Amniotic epithelial cell (primary cell): ENCODE results near the gene APC.

Experiments used
- DNase-seq: peaks from one replicate; pipeline ENCODE4 v3.0.0-alpha.2; 2010; ENCODE audit warnings: low read depth

Gene APC

DNA sequence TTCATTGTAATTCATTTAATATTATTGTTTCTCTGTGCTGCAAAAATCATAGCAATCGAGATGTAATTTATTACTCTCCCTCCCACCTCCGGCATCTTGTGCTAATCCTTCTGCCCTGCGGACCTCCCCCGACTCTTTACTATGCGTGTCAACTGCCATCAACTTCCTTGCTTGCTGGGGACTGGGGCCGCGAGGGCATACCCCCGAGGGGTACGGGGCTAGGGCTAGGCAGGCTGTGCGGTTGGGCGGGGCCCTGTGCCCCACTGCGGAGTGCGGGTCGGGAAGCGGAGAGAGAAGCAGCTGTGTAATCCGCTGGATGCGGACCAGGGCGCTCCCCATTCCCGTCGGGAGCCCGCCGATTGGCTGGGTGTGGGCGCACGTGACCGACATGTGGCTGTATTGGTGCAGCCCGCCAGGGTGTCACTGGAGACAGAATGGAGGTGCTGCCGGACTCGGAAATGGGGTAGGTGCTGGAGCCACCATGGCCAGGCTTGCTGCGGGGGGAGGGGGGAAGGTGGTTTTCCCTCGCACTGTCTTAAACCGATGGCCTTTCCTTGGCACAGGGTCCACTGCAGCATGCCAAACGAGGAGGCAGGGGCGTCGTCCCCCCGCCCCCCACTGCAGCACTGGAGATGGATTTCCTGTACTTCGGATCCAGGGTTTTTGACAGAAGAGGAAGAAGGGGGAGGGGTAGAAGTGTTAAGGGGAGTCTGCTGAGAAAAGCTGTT, at the start of gene APC:
Gene APC (plus strand): TSS at position 423 of the 728 bp plus-strand sequence. CDS start 17,006 bp downstream, outside the sequence.
- DNase-seq = peak; percentile 81

DNA sequence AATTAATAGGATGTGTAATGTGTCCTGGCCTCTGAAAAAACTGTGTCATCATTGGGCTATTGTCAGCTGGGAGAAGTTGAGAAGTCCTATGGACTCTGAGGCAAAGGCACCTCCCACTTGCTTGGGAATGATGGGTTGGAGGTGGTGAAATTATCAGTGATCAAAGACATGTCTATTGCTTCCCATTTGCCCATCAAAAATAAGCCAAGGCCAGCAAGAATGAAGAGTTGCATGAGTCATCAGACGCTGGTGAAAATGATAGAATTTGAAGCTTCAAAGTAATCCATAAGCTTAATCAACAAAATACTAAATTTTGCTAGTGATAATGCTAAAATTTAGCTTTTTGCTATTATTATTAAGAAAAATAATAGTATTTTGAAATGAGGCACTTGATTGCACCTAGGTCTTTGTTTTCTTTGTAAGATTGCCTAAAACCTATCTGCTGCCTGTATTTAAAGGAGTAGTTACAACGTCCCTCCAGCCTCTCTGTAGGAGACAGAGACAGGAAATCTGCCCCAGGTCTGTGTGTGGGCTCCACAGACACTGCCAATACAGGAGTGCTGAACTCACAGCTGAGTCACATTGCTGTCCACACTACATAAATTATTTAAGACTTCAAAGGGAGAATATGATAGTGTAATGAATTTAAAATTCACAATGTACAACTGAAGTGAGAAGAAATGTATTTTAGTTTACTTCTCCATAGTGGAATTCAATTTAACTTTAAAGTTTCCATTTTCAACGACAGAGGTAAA, 48.4 kb upstream of the APC start:
- DNase-seq = peak; percentile 45

DNA sequence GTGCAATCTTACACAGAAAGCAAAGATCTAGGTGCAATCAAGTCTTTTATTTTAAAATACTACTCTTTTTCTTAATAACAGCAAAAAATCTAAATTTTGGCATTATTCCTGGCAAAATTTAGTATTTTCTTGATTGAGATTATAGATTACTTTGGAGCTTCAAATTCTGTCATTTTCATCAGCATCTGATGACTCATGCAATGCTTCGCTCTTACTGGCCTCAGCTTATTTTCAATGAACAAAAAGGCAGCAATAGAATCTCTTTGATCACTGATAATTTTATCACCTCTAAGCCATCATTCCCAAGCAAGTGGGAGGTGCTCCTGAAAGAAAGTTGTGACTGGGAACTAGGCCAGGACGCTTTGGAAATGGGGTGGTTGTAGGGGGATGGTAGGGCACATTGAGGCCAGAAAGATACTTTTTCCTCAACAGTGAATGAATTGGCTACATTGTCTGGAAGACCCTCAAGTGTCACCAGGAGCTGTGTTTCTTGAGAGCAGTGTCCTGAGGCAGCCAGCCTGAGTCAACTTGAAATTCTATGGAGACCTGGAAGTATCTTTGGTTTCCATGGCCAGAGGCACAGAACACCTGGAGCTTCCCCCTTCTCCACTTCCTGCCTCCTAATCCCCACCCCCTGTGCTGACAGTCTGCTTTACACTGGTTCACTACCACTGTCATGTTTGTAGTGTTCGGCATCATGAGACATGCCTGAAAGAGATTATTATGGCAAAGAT, 46.9 kb upstream of the APC start:
- no peak for DNase-seq

DNA sequence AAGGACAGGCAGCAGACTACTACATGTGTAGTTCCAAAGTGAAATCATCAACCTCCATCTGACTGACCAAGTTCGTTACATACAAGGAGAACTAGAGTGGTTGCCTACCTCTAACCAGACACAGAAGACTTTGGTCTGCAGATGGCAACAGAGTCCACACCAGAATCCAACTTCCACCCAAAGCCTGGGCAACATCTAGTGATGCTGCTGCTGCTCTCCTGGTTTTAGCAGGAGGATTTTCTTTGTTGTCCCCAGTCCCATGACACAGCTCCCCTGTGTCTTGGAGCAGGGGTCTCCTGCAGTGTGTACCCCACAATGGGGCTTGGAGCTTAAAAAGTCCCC, 46.4 kb upstream of the APC start:
- DNase-seq = no peak

DNA sequence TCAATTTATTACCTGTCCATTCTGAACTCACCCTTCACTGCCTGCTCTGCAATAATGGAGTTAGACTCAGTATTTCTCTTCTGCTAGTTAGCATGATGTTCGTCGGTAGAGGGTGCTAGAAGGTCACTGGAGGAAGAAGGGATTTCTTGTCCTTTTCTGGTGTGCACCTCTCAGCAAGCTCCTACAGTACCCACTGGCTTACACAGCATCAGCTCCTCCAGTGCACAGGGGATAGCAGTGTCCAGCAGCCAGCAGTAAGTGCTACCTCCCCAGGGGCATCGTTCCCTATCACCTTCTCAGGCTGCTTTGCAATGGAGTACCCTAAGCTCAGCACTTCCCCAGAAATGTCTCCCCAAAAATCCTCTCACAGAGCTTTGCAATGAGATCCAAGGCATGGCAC, 45.9 kb upstream of the APC start:
- DNase-seq = peak; percentile 53

DNA sequence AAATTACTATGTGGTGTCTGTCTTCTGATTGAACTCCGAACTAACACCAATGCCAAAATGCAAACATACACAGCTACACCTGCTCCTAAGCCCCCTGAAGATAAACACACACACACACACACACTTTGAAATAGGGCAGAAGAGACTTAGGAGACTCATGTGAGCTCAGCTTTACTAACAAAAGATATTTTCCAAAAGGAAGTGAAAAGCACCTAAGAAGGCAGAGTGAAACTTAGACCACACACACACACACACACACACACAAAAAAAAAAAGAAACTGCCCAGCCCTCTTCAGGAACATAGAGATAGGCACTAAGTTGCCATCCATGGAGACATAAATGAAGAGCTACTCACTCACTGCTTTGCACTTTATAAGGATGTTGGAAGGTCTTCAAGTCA, 45.2 kb upstream of the APC start:
- DNase-seq = no peak

DNA sequence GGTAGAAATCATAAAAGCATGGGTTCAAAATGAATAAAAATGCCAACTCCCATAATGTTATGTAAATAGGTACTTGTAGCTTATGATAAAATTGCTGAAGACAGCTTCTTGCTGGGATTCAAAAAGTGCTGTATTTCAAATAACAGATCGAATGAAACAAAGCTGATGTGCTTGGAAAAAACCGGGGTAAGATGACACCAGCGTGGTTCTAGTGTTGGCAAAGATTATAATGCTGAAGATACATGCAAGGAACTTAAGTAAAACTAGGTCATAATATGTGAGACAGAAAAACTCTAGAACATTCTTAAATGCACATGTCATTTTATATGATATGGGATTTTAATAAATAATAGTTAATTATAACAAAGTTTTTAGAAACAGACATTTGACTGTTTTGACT, 44.4 kb upstream of the APC start:
- DNase-seq = no peak

DNA sequence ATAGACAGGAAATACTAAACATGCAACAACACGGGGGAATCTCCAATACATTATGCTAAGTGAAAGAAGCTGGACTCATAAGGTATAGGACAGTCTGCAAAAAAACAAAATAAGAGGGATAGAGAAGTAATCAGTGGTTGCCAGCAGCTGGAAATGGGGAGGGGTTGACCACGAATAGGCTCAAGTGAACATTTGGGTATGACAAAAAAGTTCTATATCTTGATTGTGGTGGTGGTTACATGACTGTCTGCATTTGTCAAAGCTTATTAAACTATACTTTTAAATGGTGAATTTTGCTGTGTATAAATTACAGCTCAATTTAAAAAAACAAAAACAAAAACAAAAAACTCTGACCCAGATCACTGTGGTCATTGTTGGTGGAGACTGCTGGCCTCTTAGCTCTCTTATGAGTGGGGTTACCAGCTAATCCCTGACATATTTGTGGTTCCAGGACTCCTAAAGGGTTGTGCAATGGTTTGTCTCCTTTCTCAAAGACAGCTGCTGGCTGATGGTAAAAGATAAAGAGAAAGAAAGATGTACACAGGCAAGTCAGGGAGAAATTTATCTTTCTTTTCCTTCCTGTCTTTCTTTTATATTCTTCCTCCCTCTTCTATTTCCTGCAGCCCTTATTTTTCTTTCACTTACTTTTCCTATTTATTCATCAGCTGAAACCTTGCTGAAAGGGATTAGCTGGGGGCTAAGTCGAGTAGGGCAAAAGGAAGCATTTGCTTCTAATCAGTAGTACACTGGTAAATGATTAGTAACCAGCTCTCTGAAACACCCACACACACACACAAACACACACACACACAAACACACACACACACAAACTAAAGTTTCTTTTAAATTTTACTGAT, 42.6 kb upstream of the APC start:
- DNase-seq = peak; percentile 99

DNA sequence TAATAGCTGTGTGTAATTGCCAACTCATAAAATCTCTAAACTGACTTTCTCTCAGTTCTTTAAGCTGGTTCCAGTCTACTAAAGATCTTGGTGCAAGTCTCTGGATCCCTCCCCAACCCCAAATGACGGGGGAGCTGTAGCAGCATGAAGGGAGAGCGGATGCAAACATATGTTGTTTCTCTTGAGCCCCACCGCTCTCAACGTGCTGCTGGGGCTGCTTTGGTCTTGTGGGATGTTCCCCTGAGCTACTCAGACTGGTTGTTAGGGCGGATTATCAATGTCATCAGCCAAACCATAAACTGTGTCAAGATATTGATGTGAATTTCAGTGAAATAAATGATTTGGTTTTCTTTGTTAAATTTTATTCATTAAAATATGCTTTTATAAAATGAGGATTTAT, 40.9 kb upstream of the APC start:
- no peak for DNase-seq

DNA sequence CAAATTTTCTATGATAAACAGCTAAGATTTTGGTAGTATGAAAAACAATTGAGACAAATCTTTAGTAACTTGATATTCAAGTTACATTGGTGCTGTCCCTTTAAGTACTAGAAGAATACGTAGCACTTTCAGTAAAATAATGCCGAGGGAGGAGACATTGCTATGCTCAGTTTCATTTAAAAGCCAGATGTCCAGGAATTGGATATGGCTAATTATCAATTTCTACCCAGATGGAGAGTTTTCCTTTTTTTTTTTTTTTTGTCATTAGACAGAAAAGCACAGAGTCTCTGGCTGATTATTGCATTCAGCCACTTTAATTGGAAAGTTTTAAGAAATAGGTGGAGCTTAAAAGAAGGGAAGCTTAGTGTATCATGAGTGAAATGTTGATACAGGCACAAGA, 40.4 kb upstream of the APC start:
- DNase-seq = no peak

DNA sequence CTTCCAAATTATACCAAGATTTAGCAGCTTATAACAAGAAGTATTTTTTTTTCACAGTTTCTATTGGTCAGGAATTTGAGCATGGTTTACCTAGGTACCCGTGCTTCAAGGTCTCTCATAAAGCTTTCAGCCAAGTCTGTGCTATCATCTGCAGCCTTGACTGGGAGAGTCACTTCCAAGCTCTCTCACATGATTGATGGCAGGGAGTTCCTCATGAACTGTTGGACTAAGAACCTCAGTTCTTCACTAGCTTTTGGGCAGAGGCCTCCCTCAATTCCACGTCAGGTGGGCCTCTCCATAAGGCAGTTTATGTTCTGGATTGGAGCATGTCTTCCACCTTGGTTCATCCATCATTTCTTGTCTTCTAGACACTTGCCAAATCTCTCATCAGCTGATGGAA, 39.9 kb upstream of the APC start:
- no peak for DNase-seq

DNA sequence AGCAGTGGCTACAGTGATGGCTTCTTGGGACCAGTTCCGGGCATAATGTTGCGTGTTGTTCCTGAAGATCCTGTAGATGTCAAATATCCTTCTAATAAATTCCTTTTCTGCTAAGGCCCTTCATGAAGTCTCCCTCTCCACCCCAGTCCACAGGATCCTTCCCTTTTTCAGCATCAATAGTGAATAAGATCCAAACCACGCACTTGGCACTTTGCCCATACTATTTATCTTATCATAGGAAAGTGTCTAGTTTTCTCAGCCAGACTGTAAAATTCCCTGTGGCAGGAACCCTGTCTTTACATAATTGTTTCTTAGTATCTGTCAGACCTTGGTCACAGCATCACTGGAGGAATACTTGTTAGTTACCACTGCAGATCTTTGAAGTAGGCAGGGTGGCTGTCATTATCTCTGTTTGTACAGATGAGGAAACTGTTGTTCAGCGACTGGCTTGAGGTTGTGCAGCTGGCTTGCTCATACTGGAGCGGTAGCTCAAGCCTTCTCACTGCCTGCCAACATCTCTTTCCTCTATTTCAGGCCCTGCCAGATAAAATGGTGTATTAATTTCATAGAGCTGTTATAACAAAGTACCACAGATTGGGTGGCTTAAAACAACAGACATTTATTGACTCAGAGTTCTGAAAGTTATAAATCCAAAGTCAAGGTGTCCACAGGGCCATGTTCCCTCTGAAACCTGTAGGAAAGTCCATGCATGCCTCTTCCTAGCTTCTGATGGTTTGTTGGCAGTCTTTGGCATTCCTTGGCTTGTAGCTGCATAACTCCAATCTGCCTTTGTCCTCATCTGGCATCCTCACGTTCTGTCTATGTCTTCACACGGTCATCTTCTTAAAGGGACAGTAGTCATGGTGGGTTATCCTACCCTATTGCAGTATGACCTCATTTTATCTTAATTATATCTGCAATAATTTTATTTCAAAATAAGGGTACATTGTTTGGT, 33.5 kb upstream of the APC start:
- peak; percentile 81 for DNase-seq

DNA sequence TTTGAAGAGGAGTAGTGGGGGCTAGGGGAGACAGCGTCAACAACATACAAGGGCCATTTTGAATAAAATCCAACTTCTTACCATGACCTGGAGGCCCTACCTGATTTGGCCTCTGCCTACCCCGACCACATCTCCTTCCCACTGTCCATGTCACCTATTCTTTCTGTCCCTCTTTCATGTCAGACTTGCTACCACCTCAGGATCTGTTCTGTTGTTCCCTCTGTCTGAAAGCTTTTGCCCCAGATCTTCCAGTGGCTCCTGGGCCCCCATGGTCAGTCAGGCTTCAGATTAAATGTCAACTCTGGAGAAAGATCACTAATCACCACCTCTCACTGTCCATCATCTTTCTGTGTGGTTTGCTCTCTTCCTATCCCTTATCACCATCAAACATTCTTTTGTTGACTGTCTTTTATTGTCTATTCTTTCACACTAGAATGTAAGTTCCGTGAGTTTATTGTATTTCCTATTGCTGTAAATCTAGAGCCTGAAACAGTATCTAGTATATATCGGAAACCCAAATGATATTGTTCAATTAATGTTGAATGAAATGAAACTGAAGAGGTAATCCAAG, 31.2 kb upstream of the APC start:
- DNase-seq = no peak

DNA sequence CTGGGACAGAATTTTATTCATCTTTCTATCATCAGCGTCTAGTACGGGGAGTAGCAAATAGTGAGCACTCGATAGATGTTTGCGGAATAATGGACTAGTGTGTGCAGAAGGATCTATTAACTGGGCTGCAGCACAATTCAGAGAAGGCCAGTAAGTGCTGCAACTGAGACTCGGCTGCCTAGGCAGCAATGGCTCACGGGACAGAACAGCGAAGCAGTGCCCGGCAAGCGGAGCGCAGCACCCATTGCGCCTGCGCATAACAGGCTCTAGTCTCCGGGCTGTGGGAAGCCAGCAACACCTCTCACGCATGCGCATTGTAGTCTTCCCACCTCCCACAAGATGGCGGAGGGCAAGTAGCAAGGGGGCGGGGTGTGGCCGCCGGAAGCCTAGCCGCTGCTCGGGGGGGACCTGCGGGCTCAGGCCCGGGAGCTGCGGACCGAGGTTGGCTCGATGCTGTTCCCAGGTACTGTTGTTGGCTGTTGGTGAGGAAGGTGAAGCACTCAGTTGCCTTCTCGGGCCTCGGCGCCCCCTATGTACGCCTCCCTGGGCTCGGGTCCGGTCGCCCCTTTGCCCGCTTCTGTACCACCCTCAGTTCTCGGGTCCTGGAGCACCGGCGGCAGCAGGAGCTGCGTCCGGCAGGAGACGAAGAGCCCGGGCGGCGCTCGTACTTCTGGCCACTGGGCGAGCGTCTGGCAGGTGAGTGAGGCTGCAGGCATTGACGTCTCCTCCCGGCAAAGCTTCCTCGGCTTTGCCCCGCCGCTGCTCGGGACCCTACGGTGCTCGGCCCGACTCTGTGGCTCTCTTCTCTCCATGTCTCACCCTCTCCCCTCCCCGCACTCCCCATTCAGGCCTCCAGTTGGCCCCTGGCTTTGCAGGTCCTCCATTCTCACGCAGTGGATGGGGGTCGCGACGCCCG, 30.2 kb upstream of the APC start:
- peak; percentile 95 for DNase-seq

DNA sequence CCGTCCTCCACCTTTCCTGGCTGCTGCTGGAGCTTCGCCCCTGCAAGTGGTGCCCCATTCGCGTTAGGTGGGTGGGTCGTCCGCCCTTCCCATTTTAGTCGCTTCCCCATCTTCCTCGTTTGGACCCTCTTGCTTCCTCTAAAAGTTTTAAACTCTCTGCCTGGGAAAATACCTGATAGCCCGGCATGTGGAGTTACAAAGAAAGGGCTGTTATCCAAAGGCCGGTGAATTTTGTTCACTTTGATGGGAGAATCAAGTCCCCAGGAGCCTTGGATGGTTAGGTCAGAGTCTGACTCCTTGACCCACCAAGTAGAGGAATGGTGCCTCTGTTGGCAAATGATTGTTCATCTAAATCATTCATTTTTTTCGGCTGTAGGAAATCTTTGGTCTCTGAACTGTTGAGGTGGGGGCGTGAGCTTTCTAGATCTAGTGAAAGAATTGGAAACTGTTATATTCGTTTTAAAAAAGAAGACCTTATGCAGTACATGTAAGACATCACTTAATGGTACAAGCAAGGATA, 29.5 kb upstream of the APC start:
- no peak for DNase-seq

DNA sequence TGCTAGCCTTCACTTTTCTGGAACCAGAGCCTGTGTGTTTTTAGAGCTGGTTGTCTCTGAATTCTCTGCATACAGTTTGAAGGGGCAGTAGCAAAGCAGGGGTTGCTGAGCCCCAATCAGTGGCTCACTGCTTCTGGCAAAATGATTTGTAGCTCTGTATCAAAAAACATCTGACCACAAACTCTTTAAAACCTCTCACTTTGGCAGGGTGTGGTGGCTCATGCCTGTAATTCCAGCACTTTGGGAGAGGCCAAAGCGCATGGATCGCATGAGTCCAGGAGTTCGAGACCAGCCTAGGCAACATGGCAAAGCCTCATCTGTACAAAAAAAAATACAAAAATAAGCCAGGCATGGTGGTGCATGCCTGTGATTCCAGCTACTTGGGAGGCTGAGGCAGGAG, 28.3 kb upstream of the APC start:
- peak; percentile 41 for DNase-seq

DNA sequence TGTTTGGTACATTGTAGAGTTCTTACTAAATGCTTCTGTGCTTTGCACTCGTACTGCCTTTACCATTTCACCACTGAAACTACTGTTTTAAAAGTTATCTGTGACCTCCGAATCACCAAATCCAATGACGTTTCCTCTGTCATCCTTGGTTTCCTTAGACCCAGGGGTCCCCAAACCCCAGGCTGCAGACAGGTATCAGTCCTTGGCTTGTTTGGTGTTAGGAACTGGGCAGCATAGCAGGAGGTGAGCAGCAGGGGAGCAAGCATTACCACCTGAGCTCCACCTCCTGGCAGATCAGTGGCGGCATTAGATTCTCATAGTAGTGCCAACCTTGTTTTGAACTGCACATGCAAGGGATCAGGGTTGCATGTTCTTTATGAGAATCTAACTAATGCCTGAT, 26.8 kb upstream of the APC start:
- DNase-seq = no peak

DNA sequence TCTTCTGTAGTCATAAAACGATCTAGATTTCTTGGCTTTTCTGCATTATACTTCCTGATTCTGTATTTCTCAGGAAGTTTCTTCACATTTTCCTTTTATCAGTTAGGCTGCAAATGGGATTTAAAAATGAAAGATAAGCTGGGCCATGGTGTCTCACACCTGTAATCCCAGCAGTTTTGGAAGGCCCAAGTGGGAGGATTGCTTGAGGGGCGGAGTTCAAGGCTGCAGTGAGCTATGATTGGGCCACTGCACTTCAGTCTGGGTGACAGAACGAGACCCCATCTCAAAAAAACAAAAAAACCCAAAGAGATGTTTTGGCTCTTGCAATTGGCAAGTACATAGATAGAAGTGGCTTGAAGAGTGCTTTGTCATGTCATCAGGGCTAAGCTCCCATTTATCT, 26.2 kb upstream of the APC start:
- no peak for DNase-seq

DNA sequence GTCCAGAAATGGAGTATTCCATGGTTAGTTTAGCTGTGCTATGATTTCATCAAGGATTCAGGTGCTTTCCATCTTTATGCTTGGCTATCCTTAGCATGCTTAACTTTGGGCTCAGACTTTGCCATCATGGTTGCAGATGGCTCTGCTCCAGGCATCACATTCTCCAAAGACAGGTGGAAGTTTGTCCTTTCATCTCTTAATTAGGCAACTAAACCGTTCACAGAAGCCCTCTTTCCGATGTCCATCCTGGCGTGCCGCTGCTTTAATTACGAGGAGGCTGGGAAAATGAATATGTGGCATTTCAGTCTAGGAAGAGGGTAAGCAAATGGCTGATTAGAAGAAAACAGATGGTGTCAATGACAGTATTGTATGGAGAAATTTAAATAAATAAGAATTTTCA, 24.5 kb upstream of the APC start:
- DNase-seq = no peak
